ENCODE measurements around the gene LRGUK. TPM values are rescaled to one million over a fixed set of nuclear protein-coding genes. Genes with fewer than 3 reads are reported as not detected.

The LRGUK gene
- polyA plus RNA-seq, 2 donors, result 0.09 to 0.14 TPM

DNA sequence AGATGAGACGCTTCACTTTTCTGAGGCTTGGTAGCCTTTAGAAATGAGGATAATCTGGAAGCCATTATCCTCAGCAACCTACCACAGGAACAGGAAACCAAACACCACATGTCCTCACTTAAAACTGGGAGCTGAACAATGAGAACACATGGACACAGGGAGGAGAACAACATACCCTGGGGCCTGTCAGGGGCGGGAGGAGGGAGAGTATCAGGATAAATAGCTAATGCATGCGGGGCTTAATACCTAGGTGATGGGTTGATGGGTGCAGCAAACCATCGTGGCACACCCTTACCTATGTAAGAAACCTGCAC, 48.9 kb downstream of the LRGUK start:
- H3K36me3 ChIP-seq (ENCODE audit: control insufficient read depth in 2 of 2, insufficient read depth in 2 of 2, low read length in 1 of 2), result no peaks in the 10 kb centered on the region
- 84 to 85% methylated on average over 4 of the region's 4 CpGs for WGBS, 2 donors
- no peak overlapping the region for H3K27ac ChIP-seq (ENCODE audit: low read depth in 2 of 2, low read length in 1 of 2)
- no peak overlapping the region for H3K4me3 ChIP-seq (ENCODE audit: low read depth in 1 of 2, low read length in 2 of 2)
- H3K9me3 ChIP-seq (ENCODE audit: control insufficient read depth in 2 of 2, insufficient read depth in 1 of 2, low read depth in 1 of 2, low read length in 1 of 2), result no peaks in the 10 kb centered on the region
- H3K27me3 ChIP-seq (ENCODE audit: control insufficient read depth in 1 of 2, insufficient read depth in 2 of 2, low read length in 2 of 2), result no peaks in the 10 kb centered on the region
- H3K4me1 ChIP-seq (ENCODE audit: control insufficient read depth in 2 of 2, insufficient read depth in 2 of 2, low read length in 1 of 2), result no peaks in the 10 kb centered on the region

DNA sequence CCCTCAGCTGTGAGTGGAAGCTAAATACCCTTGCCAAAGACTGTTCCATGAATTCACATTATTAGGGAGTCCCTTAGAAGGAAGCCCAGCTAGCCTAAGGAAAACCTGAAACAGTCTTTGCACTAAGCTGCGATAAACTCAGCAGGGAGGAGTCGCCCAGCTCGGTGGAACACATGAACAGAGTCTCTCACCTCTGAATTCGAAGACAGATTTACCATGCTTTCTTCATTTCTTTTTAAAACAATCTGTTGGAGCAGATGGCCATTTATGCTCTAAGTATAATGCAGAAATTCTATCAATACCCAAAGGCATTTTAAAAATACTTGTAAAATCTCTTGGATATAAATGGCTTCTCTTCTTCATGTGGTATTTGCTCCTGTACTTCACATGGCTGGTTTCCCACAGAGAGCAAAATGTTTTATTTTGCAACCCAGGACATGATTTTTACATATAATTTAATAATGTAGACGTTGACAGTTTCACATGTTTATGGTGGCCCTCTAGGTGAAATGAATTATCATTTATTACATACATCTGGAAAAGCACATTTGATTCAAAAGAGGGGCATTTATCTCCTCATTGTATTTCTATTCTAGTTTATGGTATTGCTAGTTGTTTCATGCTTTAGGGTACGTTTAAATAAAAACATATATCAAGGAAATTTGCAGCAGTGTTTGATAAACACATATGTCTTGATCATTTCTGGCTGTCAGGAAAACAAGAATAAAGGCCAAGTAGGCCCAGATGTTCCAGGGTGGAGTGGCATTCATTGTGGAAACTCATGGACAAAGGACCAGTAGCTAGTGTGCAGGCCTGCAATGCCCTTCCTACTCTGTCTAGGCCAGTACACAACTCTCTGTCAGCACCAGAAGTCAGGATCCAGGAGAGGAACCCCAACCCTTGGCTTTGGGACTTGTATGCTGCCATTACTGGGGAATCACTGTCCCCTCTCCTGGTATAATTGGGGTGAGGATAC, 52.2 kb downstream of the LRGUK start:
- no peaks in the 10 kb centered on the region for H3K9me3 ChIP-seq (ENCODE audit: control insufficient read depth in 2 of 2, insufficient read depth in 1 of 2, low read depth in 1 of 2, low read length in 1 of 2)
- peaks cover 0 to 3% of the 10 kb centered on the region in 2 donors for H3K4me1 ChIP-seq (ENCODE audit: control insufficient read depth in 2 of 2, insufficient read depth in 2 of 2, low read length in 1 of 2)
- no peak overlapping the region for H3K27ac ChIP-seq (ENCODE audit: low read depth in 2 of 2, low read length in 1 of 2)
- H3K27me3 ChIP-seq (ENCODE audit: control insufficient read depth in 1 of 2, insufficient read depth in 2 of 2, low read length in 2 of 2), result no peaks in the 10 kb centered on the region
- 86 to 87% methylated on average over 6 of the region's 6 CpGs for WGBS, 2 donors
- no peaks in the 10 kb centered on the region for H3K36me3 ChIP-seq (ENCODE audit: control insufficient read depth in 2 of 2, insufficient read depth in 2 of 2, low read length in 1 of 2)
- H3K4me3 ChIP-seq (ENCODE audit: low read depth in 1 of 2, low read length in 2 of 2), result no peak overlapping the region

DNA sequence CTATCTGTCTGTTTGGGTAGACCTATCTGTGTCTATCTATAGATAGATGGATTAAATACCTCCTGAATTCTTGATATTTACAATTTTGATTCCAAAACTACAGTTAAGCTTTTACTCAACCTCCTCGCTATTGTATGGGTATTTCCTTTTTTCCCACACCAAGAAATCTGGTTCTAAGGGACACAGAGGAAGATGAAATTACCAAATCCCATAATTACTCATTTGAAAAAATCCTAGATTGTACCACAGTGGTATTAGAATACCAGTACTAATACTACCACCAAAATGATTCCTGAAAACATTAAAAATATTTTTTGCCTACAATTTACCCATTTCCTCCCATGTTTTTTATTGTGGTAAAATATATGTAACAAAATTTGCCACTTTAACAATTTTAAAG, 53.2 kb downstream of the LRGUK start:
- Histone ChIP-seq H3K27me3 (ENCODE audit: control insufficient read depth in 1 of 2, insufficient read depth in 2 of 2, low read length in 2 of 2) (no peaks in the 10 kb centered on the region), H3K36me3 (ENCODE audit: control insufficient read depth in 2 of 2, insufficient read depth in 2 of 2, low read length in 1 of 2) (no peaks in the 10 kb centered on the region), H3K4me1 (ENCODE audit: control insufficient read depth in 2 of 2, insufficient read depth in 2 of 2, low read length in 1 of 2) (peaks cover 0 to 3% of the 10 kb centered on the region in 2 donors), H3K27ac (ENCODE audit: low read depth in 2 of 2, low read length in 1 of 2) (no peak overlapping the region), H3K4me3 (ENCODE audit: low read depth in 1 of 2, low read length in 2 of 2) (no peak overlapping the region), H3K9me3 (ENCODE audit: control insufficient read depth in 2 of 2, insufficient read depth in 1 of 2, low read depth in 1 of 2, low read length in 1 of 2) (no peaks in the 10 kb centered on the region)
- WGBS, 2 donors, result 92 to 93% methylated on average over 1 of the region's 1 CpG

DNA sequence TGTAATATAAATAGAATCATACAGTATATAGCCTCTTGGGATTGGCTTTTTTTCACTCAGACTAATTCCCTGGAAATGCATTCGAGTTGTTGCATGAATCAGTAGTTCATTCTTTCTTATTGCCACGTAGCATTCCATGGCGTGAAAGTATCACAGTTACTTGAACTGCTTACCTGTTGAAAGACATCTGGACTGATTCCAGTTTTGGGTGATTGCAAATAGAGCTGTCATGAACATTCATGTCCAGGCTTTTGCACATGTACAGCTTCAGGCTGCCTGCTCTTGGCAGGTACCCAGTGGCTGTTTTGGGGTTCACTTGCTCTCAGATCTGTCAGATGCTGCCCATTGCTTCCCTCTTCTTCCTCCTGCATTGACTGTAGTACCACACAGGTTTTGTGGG, 54.9 kb downstream of the LRGUK start:
- no peaks in the 10 kb centered on the region for H3K9me3 ChIP-seq (ENCODE audit: control insufficient read depth in 2 of 2, insufficient read depth in 1 of 2, low read depth in 1 of 2, low read length in 1 of 2)
- no peaks in the 10 kb centered on the region for H3K27me3 ChIP-seq (ENCODE audit: control insufficient read depth in 1 of 2, insufficient read depth in 2 of 2, low read length in 2 of 2)
- peaks cover 0 to 3% of the 10 kb centered on the region in 2 donors for H3K4me1 ChIP-seq (ENCODE audit: control insufficient read depth in 2 of 2, insufficient read depth in 2 of 2, low read length in 1 of 2)
- H3K27ac ChIP-seq (ENCODE audit: low read depth in 2 of 2, low read length in 1 of 2), result no peak overlapping the region
- no peak overlapping the region for H3K4me3 ChIP-seq (ENCODE audit: low read depth in 1 of 2, low read length in 2 of 2)
- 36 to 47% methylated on average over 3 of the region's 3 CpGs for WGBS, 2 donors
- no peaks in the 10 kb centered on the region for H3K36me3 ChIP-seq (ENCODE audit: control insufficient read depth in 2 of 2, insufficient read depth in 2 of 2, low read length in 1 of 2)

DNA sequence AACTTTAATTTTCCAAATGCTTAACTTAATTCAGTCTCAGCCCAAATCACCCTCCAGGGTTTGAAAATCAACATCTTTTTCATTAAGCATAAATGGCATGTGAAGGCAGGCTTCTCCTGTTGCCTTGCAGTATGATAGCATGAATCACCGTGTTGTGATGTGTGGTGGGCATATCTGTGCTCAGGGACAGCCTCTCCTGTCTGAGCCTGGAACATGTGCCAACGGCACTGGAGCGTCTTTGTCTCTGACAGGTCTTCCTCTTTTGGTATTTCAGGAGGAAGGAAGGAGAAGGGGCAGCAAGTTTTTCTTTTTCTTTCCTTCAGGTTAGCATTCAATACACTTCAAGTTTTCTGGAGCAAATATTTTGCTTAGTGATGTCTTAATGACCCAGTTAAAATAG, 57.6 kb downstream of the LRGUK start:
- no peak overlapping the region for H3K27ac ChIP-seq (ENCODE audit: low read depth in 2 of 2, low read length in 1 of 2)
- H3K4me1 ChIP-seq (ENCODE audit: control insufficient read depth in 2 of 2, insufficient read depth in 2 of 2, low read length in 1 of 2), result peaks cover 0 to 3% of the 10 kb centered on the region in 2 donors
- no peaks in the 10 kb centered on the region for H3K36me3 ChIP-seq (ENCODE audit: control insufficient read depth in 2 of 2, insufficient read depth in 2 of 2, low read length in 1 of 2)
- no peaks in the 10 kb centered on the region for H3K9me3 ChIP-seq (ENCODE audit: control insufficient read depth in 2 of 2, insufficient read depth in 1 of 2, low read depth in 1 of 2, low read length in 1 of 2)
- H3K4me3 ChIP-seq (ENCODE audit: low read depth in 1 of 2, low read length in 2 of 2), result no peak overlapping the region
- no peaks in the 10 kb centered on the region for H3K27me3 ChIP-seq (ENCODE audit: control insufficient read depth in 1 of 2, insufficient read depth in 2 of 2, low read length in 2 of 2)
- 34 to 51% methylated on average over 3 of the region's 3 CpGs for WGBS, 2 donors

DNA sequence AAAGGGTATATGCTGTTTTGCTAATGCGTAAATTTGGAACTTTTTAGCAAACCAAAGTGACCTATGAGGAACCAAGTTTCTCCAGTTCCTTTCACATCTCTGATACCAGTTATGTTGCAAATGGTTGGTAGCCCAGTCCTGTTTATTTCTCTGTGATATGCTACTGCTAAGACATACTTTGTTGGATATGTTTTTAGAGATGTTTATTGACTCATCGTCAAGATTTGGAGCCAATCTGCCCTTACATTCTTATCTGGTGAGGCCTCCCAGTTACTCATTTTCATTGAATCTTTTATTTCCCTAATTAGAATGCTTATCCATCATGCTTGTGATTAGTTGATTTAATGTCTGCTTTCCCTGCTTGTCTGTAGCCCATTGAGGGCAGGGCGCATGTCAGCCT, 58.9 kb downstream of the LRGUK start:
- Histone ChIP-seq H3K27me3 (ENCODE audit: control insufficient read depth in 1 of 2, insufficient read depth in 2 of 2, low read length in 2 of 2) (no peaks in the 10 kb centered on the region), H3K36me3 (ENCODE audit: control insufficient read depth in 2 of 2, insufficient read depth in 2 of 2, low read length in 1 of 2) (no peaks in the 10 kb centered on the region), H3K4me1 (ENCODE audit: control insufficient read depth in 2 of 2, insufficient read depth in 2 of 2, low read length in 1 of 2) (peaks cover 0 to 3% of the 10 kb centered on the region in 2 donors), H3K9me3 (ENCODE audit: control insufficient read depth in 2 of 2, insufficient read depth in 1 of 2, low read depth in 1 of 2, low read length in 1 of 2) (no peaks in the 10 kb centered on the region), H3K27ac (ENCODE audit: low read depth in 2 of 2, low read length in 1 of 2) (no peak overlapping the region), H3K4me3 (ENCODE audit: low read depth in 1 of 2, low read length in 2 of 2) (no peak overlapping the region)
- WGBS, 2 donors, result 50 to 61% methylated on average over 3 of the region's 3 CpGs

DNA sequence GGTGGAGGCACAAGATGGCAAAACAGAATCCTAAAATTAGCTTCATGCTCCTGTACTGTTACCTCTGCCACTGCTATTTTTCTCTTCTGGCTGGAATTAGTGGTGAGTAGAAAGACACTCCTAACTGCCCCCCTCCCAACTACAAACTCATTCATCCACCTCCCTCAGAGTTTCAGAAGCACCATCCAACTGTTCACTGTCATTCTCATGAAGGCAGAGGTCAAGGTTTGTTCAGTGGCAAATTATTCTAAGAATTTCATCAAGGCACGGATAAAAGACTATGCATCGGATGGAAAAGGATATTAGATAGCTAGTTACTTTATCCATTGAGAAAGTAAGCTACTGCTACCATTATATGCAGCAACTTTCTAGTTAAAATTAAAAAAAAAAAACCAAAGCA, 59.7 kb downstream of the LRGUK start:
- 83 to 90% methylated on average over 2 of the region's 2 CpGs for WGBS, 2 donors
- Histone ChIP-seq H3K4me3 (ENCODE audit: low read depth in 1 of 2, low read length in 2 of 2) (no peak overlapping the region), H3K4me1 (ENCODE audit: control insufficient read depth in 2 of 2, insufficient read depth in 2 of 2, low read length in 1 of 2) (peaks cover 0 to 3% of the 10 kb centered on the region in 2 donors), H3K27me3 (ENCODE audit: control insufficient read depth in 1 of 2, insufficient read depth in 2 of 2, low read length in 2 of 2) (no peaks in the 10 kb centered on the region), H3K36me3 (ENCODE audit: control insufficient read depth in 2 of 2, insufficient read depth in 2 of 2, low read length in 1 of 2) (no peaks in the 10 kb centered on the region), H3K27ac (ENCODE audit: low read depth in 2 of 2, low read length in 1 of 2) (no peak overlapping the region), H3K9me3 (ENCODE audit: control insufficient read depth in 2 of 2, insufficient read depth in 1 of 2, low read depth in 1 of 2, low read length in 1 of 2) (no peaks in the 10 kb centered on the region)

DNA sequence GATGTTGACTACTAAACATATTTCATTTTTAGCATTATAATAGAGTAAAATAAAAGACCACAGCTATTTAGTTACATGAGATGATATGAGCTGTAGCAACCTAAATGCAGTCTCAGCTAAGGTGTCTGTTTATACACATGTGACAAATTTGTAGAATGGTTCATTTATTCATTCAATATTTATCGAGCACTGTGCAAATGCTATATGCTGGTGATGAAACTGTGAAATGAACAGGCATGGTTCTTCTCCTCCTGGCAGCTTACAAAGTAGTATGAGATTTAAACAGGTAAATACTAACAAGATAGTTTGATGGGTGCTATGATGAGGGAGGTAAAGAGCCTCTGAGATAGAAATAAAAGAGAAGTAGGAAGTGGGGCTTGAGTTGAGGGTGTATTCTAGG, 60.8 kb downstream of the LRGUK start:
- H3K4me1 ChIP-seq (ENCODE audit: control insufficient read depth in 2 of 2, insufficient read depth in 2 of 2, low read length in 1 of 2), result no peaks in the 10 kb centered on the region
- H3K27me3 ChIP-seq (ENCODE audit: control insufficient read depth in 1 of 2, insufficient read depth in 2 of 2, low read length in 2 of 2), result no peaks in the 10 kb centered on the region
- H3K4me3 ChIP-seq (ENCODE audit: low read depth in 1 of 2, low read length in 2 of 2), result no peak overlapping the region
- no peaks in the 10 kb centered on the region for H3K9me3 ChIP-seq (ENCODE audit: control insufficient read depth in 2 of 2, insufficient read depth in 1 of 2, low read depth in 1 of 2, low read length in 1 of 2)
- no peak overlapping the region for H3K27ac ChIP-seq (ENCODE audit: low read depth in 2 of 2, low read length in 1 of 2)
- WGBS, 2 donors, result 94 to 96% methylated on average over 1 of the region's 1 CpG
- no peaks in the 10 kb centered on the region for H3K36me3 ChIP-seq (ENCODE audit: control insufficient read depth in 2 of 2, insufficient read depth in 2 of 2, low read length in 1 of 2)

DNA sequence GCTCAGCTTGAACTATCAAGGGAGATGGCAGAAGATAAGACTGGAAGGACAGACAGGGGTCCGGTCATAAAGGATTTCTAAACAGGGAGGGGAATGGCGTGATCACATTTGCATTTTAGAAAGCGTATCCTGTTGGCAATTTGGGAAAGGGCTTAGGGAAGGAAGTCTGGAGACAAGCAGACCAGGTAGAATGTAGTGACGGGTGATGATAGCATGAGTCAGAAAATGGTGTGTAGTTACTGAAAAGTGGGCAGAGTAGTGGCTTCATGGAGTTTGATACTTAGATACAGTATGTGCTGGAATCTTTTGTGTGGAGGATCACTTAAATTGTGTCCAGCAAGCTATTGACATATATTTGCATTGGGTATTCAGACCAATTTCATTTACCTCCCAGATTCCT, 61.2 kb downstream of the LRGUK start:
- H3K4me1 ChIP-seq (ENCODE audit: control insufficient read depth in 2 of 2, insufficient read depth in 2 of 2, low read length in 1 of 2), result no peaks in the 10 kb centered on the region
- WGBS, 2 donors, result 73 to 81% methylated on average over 4 of the region's 4 CpGs
- H3K27ac ChIP-seq (ENCODE audit: low read depth in 2 of 2, low read length in 1 of 2), result no peak overlapping the region
- H3K27me3 ChIP-seq (ENCODE audit: control insufficient read depth in 1 of 2, insufficient read depth in 2 of 2, low read length in 2 of 2), result no peaks in the 10 kb centered on the region
- H3K9me3 ChIP-seq (ENCODE audit: control insufficient read depth in 2 of 2, insufficient read depth in 1 of 2, low read depth in 1 of 2, low read length in 1 of 2), result no peaks in the 10 kb centered on the region
- H3K4me3 ChIP-seq (ENCODE audit: low read depth in 1 of 2, low read length in 2 of 2), result no peak overlapping the region
- no peaks in the 10 kb centered on the region for H3K36me3 ChIP-seq (ENCODE audit: control insufficient read depth in 2 of 2, insufficient read depth in 2 of 2, low read length in 1 of 2)

DNA sequence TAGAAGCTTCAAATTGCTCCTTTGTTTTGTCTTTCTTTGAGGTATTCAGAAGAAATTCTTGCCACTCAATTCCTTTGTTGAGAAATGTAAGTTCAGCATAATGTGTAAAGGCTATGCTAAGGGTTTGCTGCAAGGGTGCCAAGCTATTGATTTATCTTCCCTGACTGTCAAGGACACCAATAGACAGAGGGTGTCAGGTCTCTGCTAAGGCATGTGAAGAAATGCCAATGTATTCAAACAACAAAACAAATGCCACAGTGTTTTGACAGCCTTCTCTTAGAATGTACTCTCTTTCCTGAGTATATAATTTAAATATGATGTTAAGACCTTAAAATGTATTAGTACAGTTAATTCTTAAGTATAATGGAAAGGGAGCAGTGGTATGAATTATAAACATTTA, 62.4 kb downstream of the LRGUK start:
- Histone ChIP-seq H3K27me3 (ENCODE audit: control insufficient read depth in 1 of 2, insufficient read depth in 2 of 2, low read length in 2 of 2) (no peaks in the 10 kb centered on the region), H3K9me3 (ENCODE audit: control insufficient read depth in 2 of 2, insufficient read depth in 1 of 2, low read depth in 1 of 2, low read length in 1 of 2) (no peaks in the 10 kb centered on the region), H3K4me3 (ENCODE audit: low read depth in 1 of 2, low read length in 2 of 2) (no peak overlapping the region), H3K4me1 (ENCODE audit: control insufficient read depth in 2 of 2, insufficient read depth in 2 of 2, low read length in 1 of 2) (no peaks in the 10 kb centered on the region), H3K36me3 (ENCODE audit: control insufficient read depth in 2 of 2, insufficient read depth in 2 of 2, low read length in 1 of 2) (no peaks in the 10 kb centered on the region), H3K27ac (ENCODE audit: low read depth in 2 of 2, low read length in 1 of 2) (no peak overlapping the region)

Data from esophagus (tissue), 2 donors.